ENCODE measurements around the gene WDR33.

DNA sequence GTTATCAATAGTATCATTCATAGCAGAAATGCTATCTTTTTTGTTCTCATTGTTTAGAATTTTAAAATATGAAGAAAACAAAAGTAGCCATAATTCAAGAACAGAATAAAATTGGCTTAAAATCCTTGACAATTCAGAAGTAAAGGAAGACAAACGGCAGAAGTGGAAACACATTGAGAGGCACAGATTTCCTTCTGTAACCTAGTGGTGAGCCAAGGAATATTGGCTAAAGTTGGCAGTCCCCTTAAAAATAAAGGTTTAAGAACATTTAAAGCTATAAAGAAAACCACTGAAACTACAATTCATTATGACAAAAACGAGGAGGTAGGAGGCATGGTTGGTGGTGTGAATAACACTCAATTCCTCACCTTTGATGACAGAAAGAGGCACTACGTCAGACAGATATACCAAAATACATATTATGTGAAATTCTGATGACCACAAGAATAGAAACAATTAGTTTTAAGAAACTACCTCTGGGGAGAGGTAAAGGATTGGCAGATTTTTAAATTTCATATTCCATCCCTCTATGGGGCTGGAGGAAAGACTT is 67.4 kb downstream of the WDR33 start:
- TF ChIP-seq, protein P1, sequence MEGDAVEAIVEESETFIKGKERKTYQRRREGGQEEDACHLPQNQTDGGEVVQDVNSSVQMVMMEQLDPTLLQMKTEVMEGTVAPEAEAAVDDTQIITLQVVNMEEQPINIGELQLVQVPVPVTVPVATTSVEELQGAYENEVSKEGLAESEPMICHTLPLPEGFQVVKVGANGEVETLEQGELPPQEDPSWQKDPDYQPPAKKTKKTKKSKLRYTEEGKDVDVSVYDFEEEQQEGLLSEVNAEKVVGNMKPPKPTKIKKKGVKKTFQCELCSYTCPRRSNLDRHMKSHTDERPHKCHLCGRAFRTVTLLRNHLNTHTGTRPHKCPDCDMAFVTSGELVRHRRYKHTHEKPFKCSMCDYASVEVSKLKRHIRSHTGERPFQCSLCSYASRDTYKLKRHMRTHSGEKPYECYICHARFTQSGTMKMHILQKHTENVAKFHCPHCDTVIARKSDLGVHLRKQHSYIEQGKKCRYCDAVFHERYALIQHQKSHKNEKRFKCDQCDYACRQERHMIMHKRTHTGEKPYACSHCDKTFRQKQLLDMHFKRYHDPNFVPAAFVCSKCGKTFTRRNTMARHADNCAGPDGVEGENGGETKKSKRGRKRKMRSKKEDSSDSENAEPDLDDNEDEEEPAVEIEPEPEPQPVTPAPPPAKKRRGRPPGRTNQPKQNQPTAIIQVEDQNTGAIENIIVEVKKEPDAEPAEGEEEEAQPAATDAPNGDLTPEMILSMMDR (IDR thresholded peaks at IDR 0.05) = no peak
- no peak for TF ChIP-seq POLR2A (IDR thresholded peaks at IDR 0.05)
- no peak for TF ChIP-seq EP300 (IDR thresholded peaks at IDR 0.05)
